ENCODE results near the gene WASHC4.
"Not testable (repeated sequence)": the region's sequence is repeated elsewhere in the genome, so short reads cannot be mapped to it uniquely, and the experiment has no call there.

The WASHC4 gene

DNA sequence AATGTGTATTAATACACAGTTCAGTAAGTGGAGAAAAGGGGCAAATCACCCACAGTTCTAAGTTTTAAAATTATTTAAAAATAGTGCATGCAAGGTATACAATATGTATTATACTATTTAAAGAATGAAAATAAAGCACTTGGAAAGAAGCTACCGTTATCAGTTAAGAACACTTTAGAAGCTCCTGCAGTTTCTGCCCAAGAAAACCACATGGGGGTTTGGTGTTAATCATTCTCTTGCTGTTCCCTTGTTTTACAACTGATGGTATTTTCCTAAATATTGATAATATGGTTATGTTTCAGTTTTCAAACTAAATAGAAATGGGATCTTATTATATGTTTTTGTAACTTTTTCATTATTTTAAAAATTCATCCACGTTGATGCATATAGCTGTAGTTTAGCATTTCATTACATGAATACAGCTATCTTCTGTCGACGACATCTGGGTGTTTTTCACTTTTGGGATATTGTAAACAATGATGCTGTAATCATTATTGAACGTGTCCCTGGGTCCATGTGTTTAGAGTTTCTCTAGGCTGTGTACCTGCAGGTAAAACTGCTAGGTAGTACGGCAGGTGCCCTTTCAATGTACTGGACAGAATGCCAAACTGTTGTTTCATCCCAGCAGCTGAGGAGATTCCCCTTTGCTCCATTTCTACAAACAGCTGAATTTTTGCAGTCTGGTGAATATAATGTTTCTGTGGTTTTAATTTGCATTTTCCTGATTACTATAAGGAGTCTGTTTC is 64.3 kb downstream of the WASHC4 start:
- DNase-seq, result no peak

DNA sequence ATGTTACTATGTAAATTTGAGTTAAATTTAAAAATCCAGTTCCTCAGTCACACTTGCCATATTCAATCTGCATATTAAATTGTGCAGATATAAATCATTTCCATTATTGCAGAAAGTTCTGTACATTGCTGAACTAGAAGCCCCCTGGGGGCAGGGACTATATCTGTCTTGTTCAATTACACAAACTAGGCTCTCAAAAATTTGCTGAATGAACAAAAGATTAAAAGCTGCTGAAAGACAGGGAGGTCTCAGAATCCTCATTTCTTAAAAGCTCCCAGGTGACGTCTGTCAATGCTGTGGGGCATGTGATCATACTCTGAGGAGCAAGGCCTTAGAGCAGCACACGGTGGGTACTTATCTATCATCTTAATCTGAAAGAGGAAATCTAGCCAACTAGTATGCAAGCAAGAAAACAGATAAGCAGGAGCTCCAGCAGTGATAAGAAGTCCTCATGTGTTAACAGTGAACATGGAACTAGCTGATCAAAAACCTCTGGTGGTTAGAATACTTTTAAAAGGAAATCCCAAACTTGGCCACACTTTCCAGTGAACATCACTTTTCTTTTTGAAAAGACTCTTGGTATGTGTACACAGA is 68.0 kb downstream of the WASHC4 start:
- no peak for DNase-seq

DNA sequence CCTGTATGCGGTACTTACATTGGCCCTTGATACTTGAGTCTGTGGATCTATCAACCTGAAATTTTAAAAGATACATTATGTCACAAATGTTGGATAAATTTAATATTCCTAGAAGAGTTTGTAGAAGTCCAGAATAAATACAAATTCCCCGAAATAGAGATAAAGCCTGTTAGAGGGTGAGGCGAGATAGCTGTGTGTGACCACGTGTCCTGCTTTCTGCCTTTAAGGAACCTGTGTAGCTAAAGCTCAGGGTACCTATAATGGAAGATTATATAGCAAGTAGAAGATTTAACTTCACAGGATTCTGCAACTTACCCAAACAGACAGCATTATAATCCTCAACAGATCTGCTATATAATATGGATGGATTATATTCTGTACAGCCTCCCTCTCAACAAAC is 69.7 kb downstream of the WASHC4 start:
- no peak for DNase-seq

DNA sequence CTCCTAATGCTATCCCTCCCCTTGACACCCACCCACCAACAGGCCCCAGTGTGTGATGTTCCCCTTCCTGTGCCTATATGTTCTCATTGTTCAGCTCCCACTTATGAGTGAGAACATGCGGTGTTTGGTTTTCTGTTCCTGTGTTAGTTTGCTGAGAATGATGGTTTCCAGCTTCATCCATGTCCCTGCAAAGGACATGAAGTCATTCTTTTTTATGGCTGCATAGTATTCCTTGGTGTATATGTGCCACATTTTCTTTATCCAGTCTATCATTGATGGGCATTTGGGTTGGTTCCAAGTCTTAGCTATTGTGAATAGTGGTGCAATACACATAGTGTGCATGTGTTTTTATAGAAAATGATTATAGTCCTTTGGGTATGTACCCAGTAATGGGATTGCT is 71.6 kb downstream of the WASHC4 start:
- DNase-seq, result not testable (repeated sequence)

DNA sequence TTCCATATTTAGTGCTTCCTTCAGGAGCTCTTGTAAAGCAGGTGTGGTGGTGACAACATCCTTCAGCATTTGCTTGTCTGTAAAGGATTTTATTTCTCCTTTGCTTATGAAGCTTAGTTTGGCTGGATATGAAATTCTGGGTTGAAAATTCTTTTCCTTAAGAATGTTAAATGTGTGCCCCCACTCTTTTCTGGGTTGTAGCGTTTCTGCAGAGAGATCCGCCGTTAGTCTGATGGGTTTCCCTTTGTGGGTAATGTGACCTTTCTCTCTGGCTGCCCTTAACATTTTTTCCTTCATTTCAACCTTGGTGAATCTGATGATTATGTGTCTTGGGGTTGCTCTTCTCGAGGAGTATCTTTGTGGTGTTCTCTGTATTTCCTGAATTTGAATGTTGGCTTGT is 75.9 kb downstream of the WASHC4 start:
- not testable (repeated sequence) for DNase-seq

DNA sequence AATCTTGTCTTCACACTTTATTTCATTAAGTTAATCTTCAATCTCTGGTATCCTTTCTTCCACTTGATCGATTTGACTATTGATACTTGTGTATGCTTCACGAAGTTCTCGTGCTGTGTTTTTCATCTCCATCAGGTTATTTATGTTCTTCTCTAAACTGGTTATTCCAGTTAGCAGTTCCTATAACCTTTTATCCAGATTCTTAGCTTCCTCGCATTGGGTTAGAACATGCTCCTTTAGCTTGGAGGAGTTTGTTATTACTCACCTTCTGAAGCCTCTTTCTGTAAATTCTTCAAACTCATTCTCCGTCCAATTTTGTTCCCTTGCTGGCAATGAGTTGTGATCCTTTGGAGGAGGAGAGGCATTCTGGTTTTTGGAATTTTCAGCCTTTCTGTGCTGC is 76.4 kb downstream of the WASHC4 start:
- DNase-seq, result not testable (repeated sequence)

DNA sequence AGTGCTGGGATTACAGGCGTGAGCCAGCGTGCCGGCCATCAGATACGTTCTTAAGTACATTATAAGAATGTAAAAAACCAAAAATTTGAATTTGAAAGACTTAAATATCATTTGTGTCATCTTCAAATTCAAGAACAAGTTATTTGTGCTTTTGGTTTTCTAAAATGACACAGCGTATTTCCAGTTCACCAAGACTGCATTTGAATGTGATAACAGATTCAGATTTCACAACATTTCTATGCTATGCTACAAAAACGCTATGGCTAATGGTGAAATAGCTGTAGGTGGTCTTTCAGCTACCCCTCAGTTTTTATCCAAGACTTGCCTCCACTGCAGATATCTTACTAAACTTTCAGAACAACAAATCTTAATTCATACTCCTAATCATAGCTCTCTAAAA is 81.8 kb downstream of the WASHC4 start:
- DNase-seq, result no peak

DNA sequence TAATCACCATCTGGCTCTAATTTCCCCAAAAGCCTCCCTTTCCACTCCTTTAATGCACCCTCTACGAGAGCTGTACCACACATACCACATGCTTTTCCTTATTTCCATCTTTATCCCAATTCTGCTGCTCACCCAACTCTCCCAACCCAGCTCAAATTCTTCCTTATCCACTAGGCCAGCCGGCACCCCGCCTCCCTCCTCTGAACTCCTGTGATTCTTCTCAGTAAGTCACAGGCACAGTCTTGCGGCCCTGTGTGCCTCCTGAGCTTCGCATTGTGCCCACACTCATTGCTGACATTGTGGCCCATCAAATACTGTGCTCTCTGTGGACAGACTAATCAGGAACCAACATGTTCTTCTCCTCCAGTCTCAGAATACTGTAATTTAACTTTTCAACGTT is 83.0 kb downstream of the WASHC4 start:
- no peak for DNase-seq

DNA sequence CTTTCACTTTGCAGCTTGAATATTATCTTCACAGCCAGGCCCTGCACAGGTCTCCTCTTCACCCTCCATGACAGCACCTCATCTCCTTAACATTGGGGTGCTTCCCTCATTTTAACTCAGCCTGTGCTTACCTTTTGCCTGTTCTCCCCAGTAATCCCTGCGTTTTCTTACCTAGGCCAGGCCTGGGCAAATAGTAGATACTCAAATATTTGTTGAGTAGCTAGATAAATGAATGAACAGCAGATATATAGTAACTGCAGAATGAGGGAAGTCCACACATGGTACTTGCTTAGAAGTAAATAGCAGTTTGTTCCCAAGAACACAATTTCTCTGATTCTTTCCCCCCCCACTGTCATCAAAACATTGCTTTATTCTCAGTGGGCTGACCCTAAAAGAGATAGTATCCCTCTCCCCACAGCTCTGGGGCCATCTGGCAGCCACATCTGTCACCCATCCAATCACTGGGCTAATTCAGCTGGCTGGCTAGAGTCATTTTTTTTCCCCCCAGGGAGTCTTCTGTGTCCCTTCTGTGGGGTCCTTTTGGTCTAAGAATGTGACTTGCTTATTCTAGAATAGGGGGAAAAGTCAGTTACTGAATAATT is 85.2 kb downstream of the WASHC4 start:
- no peak for DNase-seq

DNA sequence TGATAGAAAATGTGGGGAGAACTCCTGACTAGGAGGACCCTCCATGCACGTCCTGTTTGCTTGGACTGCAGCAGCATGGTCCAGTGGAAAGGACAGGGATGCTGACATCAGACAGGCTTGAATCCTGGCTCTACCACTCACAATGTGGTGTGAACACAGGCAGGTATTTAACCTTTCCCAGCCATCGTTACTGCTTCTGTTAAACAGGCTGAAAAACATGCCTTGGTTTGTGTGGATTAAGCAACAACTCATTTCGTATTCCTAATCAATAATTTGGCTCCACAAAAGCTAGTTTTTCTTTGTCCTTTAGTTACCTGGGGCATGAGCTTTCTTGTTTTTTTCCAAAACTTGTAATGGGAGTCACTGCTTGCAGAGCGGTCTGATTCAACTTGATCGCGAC is 87.4 kb downstream of the WASHC4 start:
- DNase-seq, result no peak

DNA sequence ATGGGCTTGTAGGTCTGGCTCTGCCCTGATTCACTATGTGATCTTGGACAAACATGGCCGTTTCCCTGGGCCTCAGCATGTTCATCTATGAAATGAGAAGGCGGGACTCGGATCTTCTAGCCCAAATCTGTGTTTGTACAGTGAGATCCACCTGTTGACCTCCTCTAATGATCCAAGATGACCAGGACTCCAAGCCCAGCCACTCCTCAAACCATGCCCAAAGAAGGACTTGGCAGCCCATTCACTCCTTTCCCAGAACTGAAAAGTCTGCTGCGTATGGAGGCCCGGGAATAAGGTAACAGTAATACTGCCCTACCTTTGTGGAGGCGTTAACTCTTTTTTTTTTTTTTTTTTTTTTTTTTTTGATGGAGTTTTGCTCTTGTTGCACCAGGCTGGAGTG is 88.6 kb downstream of the WASHC4 start:
- DNase-seq, result no peak

DNA sequence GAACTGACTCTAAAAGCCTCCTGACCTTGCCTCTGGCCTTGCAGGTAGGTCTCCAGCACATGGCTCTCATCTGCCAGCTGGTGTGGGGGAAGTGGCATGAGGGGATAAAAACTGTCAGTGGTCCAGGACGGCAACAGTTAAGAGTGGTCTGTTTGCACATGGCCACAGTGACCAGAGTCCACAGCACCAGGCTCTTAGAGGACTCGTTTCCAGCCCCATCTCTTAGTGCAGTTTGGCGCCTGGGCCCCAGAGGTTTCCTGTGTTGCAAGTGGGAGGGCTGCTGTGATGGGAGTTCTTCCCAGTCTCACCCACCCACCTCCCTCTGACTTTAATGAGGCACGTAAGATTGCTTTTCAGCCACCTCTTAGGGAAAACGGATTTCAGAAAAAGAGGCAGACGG is 91.4 kb downstream of the WASHC4 start:
- DNase-seq, result no peak

DNA sequence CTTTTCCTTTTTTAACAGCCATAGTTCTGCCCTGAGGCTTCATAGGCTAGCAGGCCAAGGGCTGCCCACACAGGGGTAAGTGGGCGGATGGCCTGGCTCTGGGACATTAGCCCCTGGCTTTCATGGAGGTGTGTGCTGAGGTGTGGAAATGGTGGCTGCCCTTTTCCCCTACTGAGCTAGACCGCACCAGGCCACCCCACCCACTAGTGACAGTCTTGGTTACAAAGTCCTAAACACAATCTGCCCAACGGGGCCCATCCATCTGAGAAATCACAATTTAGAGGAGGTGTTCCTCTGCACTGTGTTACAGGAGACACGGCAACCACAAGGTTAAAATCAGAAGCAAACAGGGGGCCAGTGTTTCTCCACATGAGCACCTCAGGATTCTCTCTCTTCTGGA is 92.9 kb downstream of the WASHC4 start:
- no peak for DNase-seq

DNA sequence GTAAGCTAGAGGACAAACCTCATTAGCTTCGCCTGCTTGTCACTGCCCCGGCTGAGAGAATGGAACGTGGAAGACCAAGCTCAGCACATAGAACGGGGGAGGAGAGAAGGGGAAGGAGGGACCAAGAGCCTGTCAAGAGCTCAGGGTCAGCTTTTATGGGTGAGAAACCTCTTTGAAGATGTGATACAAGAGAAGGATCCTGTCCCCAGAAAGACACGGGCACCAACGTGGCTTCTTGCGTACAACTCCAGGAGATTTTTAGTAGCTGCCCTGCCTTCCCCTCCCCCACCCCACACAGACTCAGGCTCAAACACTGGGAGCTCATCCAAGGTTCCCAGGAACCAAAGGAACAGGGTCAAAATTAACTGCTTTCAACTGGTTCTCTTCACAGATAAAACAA is 93.8 kb downstream of the WASHC4 start:
- no peak for DNase-seq

DNA sequence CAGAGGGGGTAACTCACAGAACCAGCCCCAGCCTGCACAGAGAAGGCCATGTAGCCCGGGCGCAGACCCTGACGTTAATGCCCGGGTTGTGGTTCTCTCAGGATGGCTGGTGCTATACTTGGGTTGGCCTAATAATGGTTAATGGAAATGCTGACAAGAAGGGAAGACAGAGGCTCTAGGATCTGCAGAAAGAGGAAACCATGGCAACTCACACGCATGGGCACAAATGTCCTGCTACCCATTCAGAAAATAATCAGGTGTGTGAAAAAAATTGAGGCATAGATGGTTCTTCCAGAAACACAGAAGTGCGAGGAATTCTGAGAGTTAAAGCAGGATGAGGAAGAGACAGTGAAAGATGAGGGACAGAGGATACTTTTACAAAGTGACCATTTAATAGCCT is 94.7 kb downstream of the WASHC4 start:
- no peak for DNase-seq

DNA sequence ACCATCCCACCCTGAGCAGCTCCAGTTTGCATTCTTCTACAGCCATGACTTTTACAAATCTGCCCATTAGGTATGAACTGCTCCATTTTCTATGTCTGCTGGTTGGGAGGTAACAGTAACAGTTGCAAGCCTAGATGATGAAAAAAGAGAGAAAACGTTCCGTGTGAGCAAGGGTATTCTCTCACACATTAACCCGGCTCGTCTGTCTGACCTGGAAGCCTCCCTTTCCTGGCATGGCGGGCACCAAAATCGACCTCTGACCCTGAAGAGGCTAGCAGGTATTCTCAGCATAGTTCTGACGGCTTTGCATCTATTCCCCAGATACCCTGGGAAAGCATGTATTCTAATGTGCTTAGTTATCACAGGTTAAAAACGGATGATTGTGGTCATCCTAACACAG is 96.6 kb downstream of the WASHC4 start:
- DNase-seq, result no peak

DNA sequence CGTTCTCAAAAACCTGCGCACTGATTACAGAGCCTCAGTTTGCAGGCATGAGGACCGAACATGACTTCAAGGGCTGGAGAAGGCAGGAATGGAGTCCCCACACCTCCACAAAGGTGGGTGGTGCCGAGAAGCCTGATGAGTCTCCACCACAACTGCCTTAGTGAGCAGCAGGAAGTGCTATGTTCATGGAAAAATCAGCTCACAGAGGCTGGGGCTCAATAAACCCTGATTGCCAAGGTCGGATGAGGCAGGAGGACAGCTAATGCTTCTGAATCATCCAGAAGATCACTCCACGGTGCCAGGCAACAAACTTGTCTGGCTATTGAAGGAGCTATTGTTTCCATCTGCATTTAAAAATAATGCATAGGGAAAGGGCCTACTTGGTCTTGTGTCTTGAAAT is 97.4 kb downstream of the WASHC4 start:
- no peak for DNase-seq

DNA sequence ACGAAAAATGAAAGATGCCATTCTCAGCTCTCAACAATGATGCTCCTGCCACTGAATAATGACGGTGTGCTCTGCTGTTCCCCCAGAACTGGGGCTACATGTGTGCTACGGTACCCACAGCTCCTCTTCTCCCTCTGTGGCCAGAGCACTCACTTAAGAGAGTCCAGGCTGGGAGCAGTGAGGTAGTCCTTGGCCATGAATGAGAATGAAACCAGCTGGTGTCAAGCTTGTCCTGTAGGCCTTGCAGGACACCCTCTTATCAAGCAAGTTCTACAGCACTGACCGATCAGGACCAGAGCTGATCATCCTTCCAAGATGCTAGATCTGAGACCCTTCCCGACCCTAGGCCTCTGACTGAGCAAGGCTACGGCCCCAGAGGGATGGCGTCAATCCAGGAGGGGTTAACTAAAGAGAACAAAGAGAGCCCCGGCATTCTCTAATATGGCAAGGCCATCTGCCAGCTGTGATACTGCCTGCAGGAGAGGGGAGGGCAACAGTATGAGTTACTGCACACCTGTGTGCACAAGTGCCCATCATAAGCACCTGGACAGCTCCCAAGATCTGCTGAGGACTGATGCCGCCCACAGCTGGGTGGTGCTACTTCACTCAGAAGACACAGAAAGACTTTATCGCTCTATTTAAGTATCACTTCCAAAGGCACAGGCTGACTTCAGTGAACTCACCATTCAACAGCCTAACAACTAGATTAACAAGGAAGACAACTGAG is 98.0 kb downstream of the WASHC4 start:
- DNase-seq, result no peak

DNA sequence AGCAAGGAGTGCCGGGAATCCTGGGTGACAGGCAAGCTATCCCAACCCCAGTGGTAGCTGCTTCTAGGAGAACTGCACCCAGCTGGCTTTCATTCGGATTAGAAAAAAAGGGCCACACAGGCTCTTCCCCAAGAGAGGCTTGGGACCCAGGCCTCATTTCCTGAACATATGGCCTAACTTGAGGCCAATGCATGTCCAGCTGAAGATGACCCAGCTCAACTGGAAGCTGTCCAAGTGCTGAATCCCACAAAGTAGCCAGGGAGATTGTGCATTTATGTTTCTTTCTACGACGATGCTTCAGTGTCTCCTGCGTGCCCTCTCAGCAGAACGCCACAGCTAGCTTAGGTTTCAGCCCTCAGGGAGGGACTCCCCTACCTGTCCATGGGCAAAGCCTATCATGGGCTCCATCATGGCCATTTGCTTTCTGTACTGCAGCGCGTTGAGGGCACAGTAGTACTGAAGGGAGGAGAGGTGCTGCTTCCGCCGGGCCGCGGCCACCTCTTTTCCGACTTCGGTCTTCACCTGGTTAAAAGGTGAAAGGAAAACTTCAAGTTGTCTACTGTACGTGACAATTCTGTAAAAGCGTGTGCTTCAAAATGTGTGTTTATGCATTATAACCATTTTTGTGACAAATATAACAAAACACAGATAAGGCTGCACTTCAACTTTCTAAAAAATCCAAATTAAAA is 99.3 kb downstream of the WASHC4 start:
- no peak for DNase-seq

DNA sequence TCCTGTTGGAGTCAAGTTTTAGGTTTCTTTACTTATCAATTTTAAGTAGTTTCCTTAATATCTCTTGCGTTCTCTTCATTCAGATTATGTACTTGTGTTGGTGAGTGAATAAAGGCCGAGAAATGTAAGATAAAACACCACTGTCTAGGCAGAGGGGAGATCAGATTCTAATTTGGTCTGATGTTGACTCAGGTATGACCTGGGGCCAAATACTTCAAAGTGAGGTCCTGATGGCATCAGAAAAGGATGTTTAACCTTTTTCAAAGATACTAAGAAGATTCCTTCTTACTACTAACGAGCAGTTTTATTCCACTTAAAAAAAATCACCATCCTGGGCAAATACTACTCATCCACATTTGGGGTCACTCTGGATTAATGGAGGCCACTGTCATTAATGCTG is 101.6 kb downstream of the WASHC4 start:
- no peak for DNase-seq

DNA sequence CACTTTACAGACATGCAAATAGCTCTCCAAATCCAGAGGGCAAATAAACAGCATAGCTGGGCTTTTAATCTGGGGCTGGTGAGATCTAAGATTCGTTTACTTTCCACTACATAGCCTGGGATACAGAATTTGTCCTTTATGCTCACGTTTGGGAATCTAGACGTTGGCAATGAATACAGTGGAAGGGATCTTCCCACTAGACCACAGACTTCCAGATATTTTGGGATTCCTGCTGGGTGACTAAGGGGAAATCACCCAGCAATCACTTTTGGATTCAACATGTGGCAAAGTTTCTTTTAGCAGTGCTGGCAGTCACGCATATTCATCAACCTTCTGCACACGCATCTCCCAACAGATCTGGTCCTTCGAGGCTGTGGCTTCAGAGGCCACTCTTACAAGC is 104.9 kb downstream of the WASHC4 start:
- no peak for DNase-seq

DNA sequence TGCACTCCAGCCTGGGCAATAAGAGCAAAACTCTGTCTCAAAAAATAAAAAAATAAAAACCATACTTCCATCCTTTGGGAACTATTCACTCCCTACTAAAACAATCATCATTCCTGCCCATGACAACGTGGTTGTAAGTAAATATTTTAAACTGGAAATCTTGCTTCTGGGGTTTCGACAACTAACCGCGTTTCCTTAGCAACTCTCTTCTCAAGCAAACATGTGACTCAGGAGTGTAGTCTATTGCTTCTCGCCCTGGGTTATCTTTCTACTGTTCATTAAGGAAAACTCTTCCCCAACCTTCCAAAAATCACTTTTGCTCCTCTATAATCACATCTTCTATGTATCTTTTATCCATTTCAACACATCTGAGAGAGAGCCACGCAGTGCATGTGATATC is 106.6 kb downstream of the WASHC4 start:
- no peak for DNase-seq

DNA sequence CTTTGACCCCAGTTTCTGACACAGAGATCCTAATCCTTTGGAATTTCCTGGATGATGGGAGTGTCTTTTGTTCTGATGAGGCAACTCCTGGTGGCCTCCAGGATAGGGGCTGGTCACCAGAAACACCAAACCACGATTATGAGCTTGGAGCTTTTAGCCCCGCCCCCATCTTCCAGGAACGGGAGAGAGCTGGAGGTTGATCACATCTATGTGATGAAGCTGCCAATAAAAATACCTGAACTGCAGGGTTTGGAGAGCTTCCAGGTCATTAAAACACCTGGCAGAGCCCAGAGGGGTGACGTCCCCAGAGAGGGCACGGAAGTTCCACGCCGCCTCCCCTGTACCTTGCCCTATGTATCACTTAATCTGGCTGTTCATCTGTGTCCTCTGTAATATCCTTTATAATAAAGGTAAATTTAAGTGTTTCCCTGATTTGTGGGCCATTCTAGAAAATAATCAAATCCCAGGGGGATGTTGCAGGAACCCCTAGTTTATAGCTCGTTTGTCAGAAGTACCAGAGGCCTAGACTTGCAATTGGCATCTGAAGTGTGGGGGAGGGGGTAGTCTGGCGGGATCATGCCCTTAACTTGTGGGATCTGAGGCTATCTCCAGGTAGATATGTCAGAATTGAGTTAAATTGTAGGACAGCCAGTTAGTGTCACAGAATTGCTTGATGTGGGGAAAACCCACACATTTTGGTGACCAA is 107.3 kb downstream of the WASHC4 start:
- no peak for DNase-seq
